ENCODE results near the gene DIO1. TPM values are rescaled to one million over a fixed set of nuclear protein-coding genes. Genes with fewer than 3 reads are reported as not detected.

DIO1 gene
- total RNA-seq, 1 donor from 2014 or later = not detected

GRCh38 chr1:53894644-53895043, 657 bp downstream of the DIO1 start:
- peak; percentile 23 for DNase-seq (ENCODE audit: low read depth)

GRCh38 chr1:53895421-53895820, 1.4 kb downstream of the DIO1 start:
- no peak for DNase-seq (ENCODE audit: low read depth)

GRCh38 chr1:53896635-53897229, 2.7 kb downstream of the DIO1 start:
- DNase-seq (ENCODE audit: low read depth) = peak; percentile 98

- peak; percentile 95 for DNase-seq (ENCODE audit: low read depth)
Measured at GRCh38 chr1:53899206-53899628, 5.2 kb downstream of the DIO1 start.

GRCh38 chr1:53899708-53900107, 5.7 kb downstream of the DIO1 start:
- DNase-seq (ENCODE audit: low read depth) = no peak

GRCh38 chr1:53902235-53903138, 8.5 kb downstream of the DIO1 start:
- no peak for DNase-seq (ENCODE audit: low read depth)

- no peak for DNase-seq (ENCODE audit: low read depth)
Measured at GRCh38 chr1:53905509-53905908, 11.5 kb downstream of the DIO1 start.

GRCh38 chr1:53906121-53906520, 12.1 kb downstream of the DIO1 start:
- no peak for DNase-seq (ENCODE audit: low read depth)

- DNase-seq (ENCODE audit: low read depth) = peak; percentile 57
Measured at GRCh38 chr1:53909946-53910345, 16.0 kb downstream of the DIO1 start.

GRCh38 chr1:53911442-53911841, 17.5 kb downstream of the DIO1 start:
- no peak for DNase-seq (ENCODE audit: low read depth)

GRCh38 chr1:53913352-53914033, 19.5 kb downstream of the DIO1 start:
- no peak for DNase-seq (ENCODE audit: low read depth)

- no peak for DNase-seq (ENCODE audit: low read depth)
Measured at GRCh38 chr1:53918343-53918742, 24.4 kb downstream of the DIO1 start.

GRCh38 chr1:53919675-53920066, 25.7 kb downstream of the DIO1 start:
- peak; percentile 57 for DNase-seq (ENCODE audit: low read depth)

GRCh38 chr1:53927376-53927881, 33.4 kb downstream of the DIO1 start:
- DNase-seq (ENCODE audit: low read depth) = no peak

GRCh38 chr1:53929246-53929960, 35.4 kb downstream of the DIO1 start:
- no peak for DNase-seq (ENCODE audit: low read depth)

GRCh38 chr1:53930932-53931331, 36.9 kb downstream of the DIO1 start:
- no peak for DNase-seq (ENCODE audit: low read depth)

- no peak for DNase-seq (ENCODE audit: low read depth)
Measured at GRCh38 chr1:53931523-53931922, 37.5 kb downstream of the DIO1 start.

- DNase-seq (ENCODE audit: low read depth) = no peak
Measured at GRCh38 chr1:53934170-53934765, 40.3 kb downstream of the DIO1 start.

GRCh38 chr1:53936430-53936829, 42.4 kb downstream of the DIO1 start:
- DNase-seq (ENCODE audit: low read depth) = no peak

GRCh38 chr1:53938136-53938830, 44.3 kb downstream of the DIO1 start:
- peak; percentile 55 for DNase-seq (ENCODE audit: low read depth)

Measured in renal cortical epithelial cell (primary cell).